GM12891 (cell line): ENCODE measurements around the gene ANKRD34A.

Source experiments
- DNase-seq: peaks from one replicate; pipeline ENCODE4 v3.0.0; 2011; ENCODE audit warnings: low spot score; ENCODE audit not compliant: insufficient read length
- FAIRE-seq: peaks from 2 replicates; lab custom pipeline; 2011; peaks lifted over from hg19 to GRCh38; lab: Jason Lieb, UNC
- PAX5 ChIP-seq: IDR thresholded peaks from 2 replicates; pipeline ENCODE4 v1.6.1; 2011; ENCODE audit warnings: low read length, moderate library complexity, mild to moderate bottlenecking; ENCODE audit not compliant: insufficient read depth, severe bottlenecking
- POLR2A ChIP-seq: IDR thresholded peaks from 2 replicates; pipeline ENCODE4 v1.6.1; 2011; ENCODE audit warnings: low read depth, low read length, control low read depth
- POLR2AphosphoS5 ChIP-seq: IDR thresholded peaks from 2 replicates; pipeline ENCODE4 v1.6.1; 2011; ENCODE audit warnings: low read depth, low read length, control low read depth
- POU2F2 ChIP-seq: IDR thresholded peaks from 2 replicates; pipeline ENCODE4 v1.6.1; 2011; ENCODE audit warnings: low read depth, mild to moderate bottlenecking, control low read depth, low read length, moderate library complexity
- SPI1 ChIP-seq: IDR thresholded peaks from 2 replicates; pipeline ENCODE4 v1.6.1; 2011; ENCODE audit warnings: low read depth, low read length, control low read depth
- TAF1 ChIP-seq: IDR thresholded peaks from 2 replicates; pipeline ENCODE4 v1.6.1; 2011; ENCODE audit warnings: low read depth, low read length, control low read depth

The ANKRD34A gene

DNA sequence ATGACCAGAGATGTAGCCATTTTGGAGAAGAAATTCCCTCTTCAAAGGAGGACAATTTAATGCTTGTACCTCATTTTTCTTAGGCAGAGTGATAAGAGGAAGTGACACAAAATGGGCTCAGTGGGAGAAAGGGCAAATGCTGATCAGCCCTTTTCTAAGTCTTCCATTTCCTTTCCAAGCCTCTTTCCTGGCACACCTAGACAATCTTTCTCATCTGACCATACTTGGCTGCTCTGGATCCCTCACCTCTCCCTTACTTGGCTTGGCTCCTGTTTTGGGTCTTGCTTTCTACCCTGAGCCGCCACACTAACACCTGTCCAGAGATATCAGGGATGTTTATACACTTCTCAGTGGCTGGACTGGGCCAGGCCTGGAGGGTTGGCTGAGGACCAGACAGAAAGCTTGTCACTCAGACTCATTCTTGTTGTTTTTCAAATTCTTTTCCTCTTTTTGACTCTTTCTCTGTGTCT is 18.9 kb upstream of the ANKRD34A start:
- DNase-seq (no peak), FAIRE-seq (no peak)
- TF ChIP-seq SPI1, result peak; percentile 92
- TF ChIP-seq POLR2AphosphoS5, result no peak
- TF ChIP-seq POLR2A, result no peak
- TF ChIP-seq TAF1, result no peak
- no peak for TF ChIP-seq PAX5
- TF ChIP-seq POU2F2, result no peak

GRCh38 chr1:145982010-145982723 is 17.8 kb upstream of the ANKRD34A start:
- no peak for DNase-seq
- TF ChIP-seq POU2F2 (no peak), POLR2A (no peak), TAF1 (no peak), PAX5 (no peak), POLR2AphosphoS5 (no peak), SPI1 (no peak)
- no peak for FAIRE-seq

GRCh38 chr1:145980457-145980994 is 16.2 kb upstream of the ANKRD34A start:
- TF ChIP-seq TAF1 (no peak), POLR2AphosphoS5 (no peak), POLR2A (no peak), POU2F2 (no peak), PAX5 (no peak), SPI1 (no peak)
- no peak for FAIRE-seq
- DNase-seq, result no peak

DNA sequence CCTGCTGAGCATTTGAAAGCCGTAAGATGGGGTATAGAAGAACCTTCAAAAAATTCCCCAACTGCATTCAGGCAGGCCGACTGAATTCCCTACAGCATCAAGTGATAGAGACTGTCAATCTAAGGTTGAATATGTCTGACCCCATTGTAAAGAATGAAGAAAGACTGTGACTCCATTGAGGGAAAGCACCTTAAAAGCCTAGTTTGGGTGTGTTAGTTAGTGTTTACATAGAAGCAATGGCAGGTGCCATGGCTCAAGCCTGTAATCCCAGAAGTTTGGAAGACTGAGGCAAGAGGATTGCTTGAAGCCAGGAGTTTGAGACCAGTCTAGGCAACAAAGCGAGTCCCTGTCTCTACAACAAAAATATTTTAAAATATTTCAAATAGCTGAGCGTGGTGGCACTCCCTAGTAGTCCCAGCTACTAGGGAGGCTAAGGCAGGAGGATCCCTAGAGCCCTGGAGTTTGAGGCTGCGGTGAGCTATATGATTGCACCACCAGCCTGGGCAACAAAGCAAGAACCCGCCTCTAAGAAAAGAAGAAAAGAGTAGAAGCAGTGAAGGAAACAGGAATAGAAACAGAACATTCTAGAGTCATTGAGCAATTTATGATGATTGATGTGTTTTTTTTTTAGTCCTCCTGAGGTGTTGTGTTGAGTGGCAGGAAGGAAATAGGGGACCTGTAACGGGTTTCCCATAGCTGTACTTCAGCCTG is 15.5 kb upstream of the ANKRD34A start:
- FAIRE-seq, result no peak
- no peak for DNase-seq
- TF ChIP-seq SPI1 (peak; percentile 26), PAX5 (no peak)

- TF ChIP-seq POU2F2, result peak; percentile 52; the same call in 1 of the 2 replicates
- peak; percentile 75 for TF ChIP-seq SPI1
- TF ChIP-seq POLR2A, result no peak
- TF ChIP-seq POLR2AphosphoS5, result no peak
- TF ChIP-seq TAF1, result no peak
- TF ChIP-seq PAX5, result no peak
- no peak for DNase-seq
- FAIRE-seq, result peak; percentile 87
These were observed 14.7 kb upstream of the ANKRD34A start for GRCh38 chr1:145978854-145979745.

- DNase-seq (no peak), FAIRE-seq (no peak)
- no peak for TF ChIP-seq PAX5
- peak; percentile 91 for TF ChIP-seq SPI1
These were observed 14.1 kb upstream of the ANKRD34A start for GRCh38 chr1:145978471-145978853.

DNA sequence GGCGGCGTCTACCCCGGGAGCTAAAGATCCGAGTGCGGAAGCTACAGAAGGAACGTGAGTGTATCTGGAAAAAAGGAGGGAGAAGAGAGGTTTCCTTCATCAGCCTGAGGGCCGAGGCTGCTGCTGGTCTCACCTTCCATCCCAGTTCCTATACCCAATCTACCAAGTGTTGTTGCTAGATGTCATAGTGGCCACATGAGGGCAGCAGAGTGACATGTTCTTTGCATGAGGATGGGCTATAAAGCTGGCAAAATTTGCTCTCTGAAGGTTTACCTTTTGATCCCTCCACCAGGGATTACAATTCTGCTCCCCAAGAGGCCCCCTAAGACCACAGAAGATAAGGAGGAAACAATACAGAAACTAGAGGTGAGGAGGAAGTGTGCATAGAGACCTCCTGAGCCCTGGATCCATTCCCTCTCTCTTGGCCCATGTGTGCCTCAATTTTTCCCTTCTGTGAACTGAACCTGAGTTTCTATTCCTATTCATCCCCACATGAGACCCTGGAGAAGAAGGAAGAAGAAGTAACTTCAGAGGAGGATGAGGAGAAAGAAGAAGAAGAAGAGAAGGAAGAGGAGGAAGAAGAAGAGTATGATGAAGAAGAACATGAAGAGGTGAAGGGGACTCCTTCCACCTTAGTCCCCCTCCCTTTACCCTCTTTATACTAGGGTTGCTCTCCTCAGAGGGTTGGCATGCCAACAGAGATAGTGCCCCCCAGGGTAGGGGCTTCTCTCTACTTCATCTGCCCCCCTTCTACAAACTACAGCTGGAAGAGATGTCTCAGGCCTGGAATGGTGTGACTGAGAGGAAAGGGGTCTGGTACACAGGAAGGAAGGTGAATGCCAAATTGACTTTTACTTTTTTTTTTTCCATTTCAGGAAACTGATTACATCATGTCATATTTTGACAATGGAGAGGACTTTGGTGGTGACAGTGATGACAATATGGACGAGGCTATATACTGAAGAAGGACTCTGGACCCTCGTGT is 13.4 kb upstream of the ANKRD34A start:
- DNase-seq (peak; percentile 66), FAIRE-seq (peak; percentile 89)
- no peak for TF ChIP-seq PAX5

GRCh38 chr1:145977016-145977415 is 12.6 kb upstream of the ANKRD34A start:
- FAIRE-seq, result no peak
- DNase-seq, result no peak
- TF ChIP-seq POLR2A (no peak), PAX5 (no peak)

GRCh38 chr1:145975216-145975615 is 10.8 kb upstream of the ANKRD34A start:
- FAIRE-seq, result no peak
- no peak for TF ChIP-seq SPI1
- TF ChIP-seq POU2F2, result no peak
- no peak for TF ChIP-seq POLR2A
- no peak for TF ChIP-seq POLR2AphosphoS5
- no peak for TF ChIP-seq TAF1
- TF ChIP-seq PAX5, result no peak
- DNase-seq, result no peak
